K562 (cell line): ENCODE results near the gene BCL2L13. TPM values are rescaled to one million over a fixed set of nuclear protein-coding genes. Genes with fewer than 3 reads are reported as not detected.
A peak's percentile ranks its signal among the peaks of the same experiment; 100 is the strongest.

Experiments used
- ATF6 ChIP-seq: sonication (generic); formaldehyde crosslinking; IDR thresholded peaks from 2 replicates; pipeline ENCODE4 v1.4.0; 2020; ENCODE audit warnings: mild to moderate bottlenecking, missing genetic modification reagents
- BACH1 ChIP-seq: fragments of 200-800 bp; sonication (Bioruptor generic); IDR thresholded peaks from 2 replicates; pipeline ENCODE4 v1.6.1; 2016; ENCODE audit warnings: missing genetic modification characterization, missing compliant biosample characterization
- BHLHE40 ChIP-seq: IDR thresholded peaks from 2 replicates; pipeline ENCODE4 v1.6.1; 2011; ENCODE audit warnings: low read length, improper control_type of control experiment
- CHD4 ChIP-seq: fragments of 200-600 bp; sonication (generic); IDR thresholded peaks from 3 replicates; pipeline ENCODE4 v1.6.1; 2012; ENCODE audit warnings: low read depth, mild to moderate bottlenecking, mixed read lengths, low read length, inconsistent platforms; ENCODE audit not compliant: insufficient read depth, insufficient replicate concordance, poor library complexity, severe bottlenecking
- DIDO1 ChIP-seq: fragments of 450-650 bp; IDR thresholded peaks from 2 replicates; pipeline ENCODE4 v1.6.1; 2016; ENCODE audit warnings: low read depth, missing biosample characterization, missing genetic modification characterization
- E2F6 ChIP-seq, 2 experiments: IDR thresholded peaks; 2 replicates each; pipeline ENCODE4 v1.6.1; 2011; ENCODE audit warnings: borderline replicate concordance in 1 of 2, control low read depth in 1 of 2, low read depth in 1 of 2, low read length in 1 of 2, mild to moderate bottlenecking in 1 of 2, mixed read lengths in 1 of 2, moderate library complexity in 1 of 2; ENCODE audit not compliant: insufficient read depth in 1 of 2, insufficient read length in 1 of 2, poor library complexity in 1 of 2, severe bottlenecking in 1 of 2; ENCODE audit errors: extremely low read depth in 1 of 2
- ELF1 ChIP-seq: fragments of 200-800 bp; sonication (Bioruptor generic); IDR thresholded peaks from 2 replicates; pipeline ENCODE4 v1.6.1; 2016; ENCODE audit warnings: missing genetic modification characterization, missing compliant biosample characterization
- FOXK1 ChIP-seq: sonication (generic); formaldehyde crosslinking; IDR thresholded peaks from 2 replicates; pipeline ENCODE4 v1.8.0; 2022; ENCODE audit warnings: missing genetic modification reagents, mild to moderate bottlenecking, borderline replicate concordance
- FUS ChIP-seq: fragments of 200-400 bp; formaldehyde crosslinking; optimal IDR thresholded peaks from 2 replicates; pipeline ENCODE3; 2017; ENCODE audit warnings: low read depth, low read length
- GATAD2A ChIP-seq: fragments of 450-650 bp; IDR thresholded peaks from 2 replicates; pipeline ENCODE4 v1.6.1; 2017
- L3MBTL2 ChIP-seq: fragments of 450-650 bp; IDR thresholded peaks from 2 replicates; pipeline ENCODE4 v1.6.1; 2016; ENCODE audit warnings: mild to moderate bottlenecking, moderate library complexity
- MBD2 ChIP-seq: sonication (generic); IDR thresholded peaks from 2 replicates; pipeline ENCODE4 v1.6.1; 2016; ENCODE audit warnings: low read depth, borderline replicate concordance
- NFIC ChIP-seq: fragments of 450-650 bp; IDR thresholded peaks from 2 replicates; pipeline ENCODE4 v1.6.1; 2017; ENCODE audit warnings: mild to moderate bottlenecking, inconsistent platforms
- NR2F6 ChIP-seq: fragments of 450-650 bp; formaldehyde crosslinking; IDR thresholded peaks from 2 replicates; pipeline ENCODE4 v1.4.0; 2020; ENCODE audit warnings: mild to moderate bottlenecking
- RNF2 ChIP-seq: sonication (generic); IDR thresholded peaks from 2 replicates; pipeline ENCODE4 v1.6.1; 2016
- SP2 ChIP-seq: IDR thresholded peaks from 2 replicates; pipeline ENCODE4 v1.6.1; 2011; ENCODE audit warnings: mild to moderate bottlenecking, low read depth, low read length, moderate library complexity; ENCODE audit not compliant: poor library complexity, severe bottlenecking; ENCODE audit errors: extremely low read depth
- TCFL5 ChIP-seq: fragments of 250-450 bp; sonication (Bioruptor Pico); conservative IDR thresholded peaks from 2 replicates; pipeline ENCODE4 v1.6.1; 2021; ENCODE audit warnings: mild to moderate bottlenecking, moderate library complexity, matching md5 sums
- ZKSCAN3 ChIP-seq: fragments of 250-450 bp; sonication (Bioruptor Pico); IDR thresholded peaks from 2 replicates; pipeline ENCODE4 v1.4.0; 2020
- ZNF121 ChIP-seq: sonication (generic); formaldehyde crosslinking; conservative IDR thresholded peaks from 2 replicates; pipeline ENCODE4 v1.8.0; 2022; ENCODE audit warnings: missing genetic modification reagents
- polyA plus RNA-seq, 8 experiments: library from polyadenylated mRNA; depleted of rRNA in 4 of 8; stranded (reverse) in 5 of 8; unstranded in 3 of 8; fragments of >200 nt; fragmentation: Nextera tagmentation in 2 of 8; fragmentation: Illumina TruSeq in 1 of 8; extraction: Ambion mirVana in 2 of 8; extraction: Trizol in 1 of 8; gene quantifications; 2 replicates each; pipeline versions ENCODE4 v1.2.1 to v1.2.3, GENCODE V29; 2011 to 2014; ENCODE audit warnings: inconsistent platforms in 1 of 8, missing spikeins in 1 of 8
- total RNA-seq, 7 experiments: library from RNA; depleted of rRNA in 6 of 7; stranded (reverse); fragments of >200 nt in 6 of 7; fragmentation: Illumina TruSeq in 2 of 7; extraction: Trizol in 2 of 7; gene quantifications; 2 replicates each; pipeline versions ENCODE4 v1.2.1 to v1.2.3, GENCODE V29; 2011 to 2021; ENCODE audit warnings: low replicate concordance in 1 of 7
- TF ChIP-seq, protein P1 (sequence below): fragments of 450-650 bp; formaldehyde crosslinking; IDR thresholded peaks from 2 replicates; pipeline ENCODE4 v1.4.0; 2020; ENCODE audit warnings: mild to moderate bottlenecking, moderate library complexity
- TF ChIP-seq, protein P2 (sequence below): sonication (generic); formaldehyde crosslinking; IDR thresholded peaks from 2 replicates; pipeline ENCODE4 v1.8.0; 2023; ENCODE audit warnings: mild to moderate bottlenecking, missing genetic modification reagents
- TF ChIP-seq, protein P3 (sequence below): sonication (generic); formaldehyde crosslinking; IDR thresholded peaks from 2 replicates; pipeline ENCODE4 v1.5.0; 2020; ENCODE audit warnings: missing genetic modification reagents

The BCL2L13 gene
- total and polyA plus RNA-seq, 9 of the 15 experiments (the other 6 are each of a cell fraction or from before 2014, with no cell fraction given) = 41.5 to 63.4 (median 56.5) TPM

DNA sequence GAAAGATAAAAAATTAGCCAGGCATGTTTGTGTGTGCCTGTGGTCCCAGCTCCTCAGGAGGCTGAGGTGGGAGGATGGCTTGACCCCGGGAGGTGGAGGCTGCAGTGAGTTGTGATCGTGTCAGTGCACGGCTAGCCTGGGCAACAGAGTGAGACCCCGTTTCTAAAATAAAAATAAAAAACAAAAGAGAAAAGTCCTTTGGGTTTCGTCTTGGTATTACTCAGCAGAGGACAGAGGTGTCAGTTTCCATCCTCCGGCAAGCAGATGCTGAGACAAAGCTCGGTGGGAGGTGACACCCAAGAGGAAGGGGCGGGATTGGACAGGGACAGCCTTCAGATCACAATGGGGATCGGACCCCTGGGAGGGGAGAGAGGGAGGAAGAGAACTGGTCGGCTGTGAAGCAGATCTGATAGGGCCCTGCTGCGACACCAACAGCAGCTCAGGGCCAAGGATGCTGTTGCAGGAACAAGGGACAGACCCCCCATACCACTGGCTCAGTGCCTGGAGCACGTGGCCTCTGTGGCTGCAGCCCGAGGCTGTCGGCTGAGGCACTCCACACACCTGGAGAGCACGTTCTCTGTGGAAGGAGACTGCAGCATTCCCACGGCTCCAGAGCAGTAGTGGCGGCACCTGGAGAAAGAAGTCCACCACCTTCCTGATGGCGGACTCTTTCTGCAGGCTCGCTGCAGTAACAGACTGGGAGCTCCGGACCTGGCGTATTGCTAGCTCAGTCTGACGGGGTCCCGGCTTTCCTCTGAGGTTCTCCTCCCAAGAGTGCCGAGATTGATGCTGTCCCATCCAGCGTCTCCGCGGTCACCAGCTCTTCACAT is 140.9 kb downstream of the BCL2L13 start (continued):
- no peak for TF ChIP-seq ATF6 (CRISPR knock-in tag)
- no peak for TF ChIP-seq ELF1 (tag)
- no peak for TF ChIP-seq BACH1
- no peak for TF ChIP-seq DIDO1 (tag)
- TF ChIP-seq, protein P1, sequence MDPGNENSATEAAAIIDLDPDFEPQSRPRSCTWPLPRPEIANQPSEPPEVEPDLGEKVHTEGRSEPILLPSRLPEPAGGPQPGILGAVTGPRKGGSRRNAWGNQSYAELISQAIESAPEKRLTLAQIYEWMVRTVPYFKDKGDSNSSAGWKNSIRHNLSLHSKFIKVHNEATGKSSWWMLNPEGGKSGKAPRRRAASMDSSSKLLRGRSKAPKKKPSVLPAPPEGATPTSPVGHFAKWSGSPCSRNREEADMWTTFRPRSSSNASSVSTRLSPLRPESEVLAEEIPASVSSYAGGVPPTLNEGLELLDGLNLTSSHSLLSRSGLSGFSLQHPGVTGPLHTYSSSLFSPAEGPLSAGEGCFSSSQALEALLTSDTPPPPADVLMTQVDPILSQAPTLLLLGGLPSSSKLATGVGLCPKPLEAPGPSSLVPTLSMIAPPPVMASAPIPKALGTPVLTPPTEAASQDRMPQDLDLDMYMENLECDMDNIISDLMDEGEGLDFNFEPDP (CRISPR knock-in tag) = no peak
- no peak for TF ChIP-seq RNF2
- no peak for TF ChIP-seq NR2F6 (CRISPR knock-in tag)
- peak; percentile 35 to 61 for TF ChIP-seq E2F6 (IDR thresholded peaks at IDR 0.05; ENCODE audit: borderline replicate concordance in 1 of 2, extremely low read depth in 1 of 2, insufficient read depth in 1 of 2, insufficient read length in 1 of 2, low read depth in 1 of 2, low read length in 1 of 2, poor library complexity in 1 of 2, severe bottlenecking in 1 of 2)
- TF ChIP-seq NFIC = 0 out of 2 replicates have a peak, but pooled peaks have one; percentile 33
- TF ChIP-seq BHLHE40 = peak; percentile 22; the same call in 1 of the 2 replicates
- no peak for TF ChIP-seq FUS
- no peak for TF ChIP-seq GATAD2A
- no peak for TF ChIP-seq SP2
- no peak for TF ChIP-seq TCFL5
- TF ChIP-seq L3MBTL2 = peak; percentile 68
- TF ChIP-seq ZNF121 (CRISPR knock-in tag) = peak; percentile 63
- TF ChIP-seq ZKSCAN3 (CRISPR knock-in tag) = no peak
- TF ChIP-seq, protein P2, sequence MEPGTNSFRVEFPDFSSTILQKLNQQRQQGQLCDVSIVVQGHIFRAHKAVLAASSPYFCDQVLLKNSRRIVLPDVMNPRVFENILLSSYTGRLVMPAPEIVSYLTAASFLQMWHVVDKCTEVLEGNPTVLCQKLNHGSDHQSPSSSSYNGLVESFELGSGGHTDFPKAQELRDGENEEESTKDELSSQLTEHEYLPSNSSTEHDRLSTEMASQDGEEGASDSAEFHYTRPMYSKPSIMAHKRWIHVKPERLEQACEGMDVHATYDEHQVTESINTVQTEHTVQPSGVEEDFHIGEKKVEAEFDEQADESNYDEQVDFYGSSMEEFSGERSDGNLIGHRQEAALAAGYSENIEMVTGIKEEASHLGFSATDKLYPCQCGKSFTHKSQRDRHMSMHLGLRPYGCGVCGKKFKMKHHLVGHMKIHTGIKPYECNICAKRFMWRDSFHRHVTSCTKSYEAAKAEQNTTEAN (CRISPR knock-in tag) = no peak
- TF ChIP-seq, protein P3, sequence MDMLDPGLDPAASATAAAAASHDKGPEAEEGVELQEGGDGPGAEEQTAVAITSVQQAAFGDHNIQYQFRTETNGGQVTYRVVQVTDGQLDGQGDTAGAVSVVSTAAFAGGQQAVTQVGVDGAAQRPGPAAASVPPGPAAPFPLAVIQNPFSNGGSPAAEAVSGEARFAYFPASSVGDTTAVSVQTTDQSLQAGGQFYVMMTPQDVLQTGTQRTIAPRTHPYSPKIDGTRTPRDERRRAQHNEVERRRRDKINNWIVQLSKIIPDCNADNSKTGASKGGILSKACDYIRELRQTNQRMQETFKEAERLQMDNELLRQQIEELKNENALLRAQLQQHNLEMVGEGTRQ = peak; percentile 27; the same call in 1 of the 2 replicates
- TF ChIP-seq MBD2 = no peak
- no peak for TF ChIP-seq FOXK1
- TF ChIP-seq CHD4 = no peak
